Thyroid gland (tissue), 4 donors: ENCODE results near the gene HP1BP3.

ENCODE experiments used
- POLR2A ChIP-seq, 2 donors: fragments of 450-650 bp; IDR thresholded peaks; one replicate each; pipeline ENCODE4 v1.6.1; 2017; ENCODE audit warnings: antibody characterized with exemption in 2 of 2, mild to moderate bottlenecking in 2 of 2, moderate library complexity in 1 of 2
- TF ChIP-seq, protein P1 (sequence below), 6 experiments: fragments of 200-600 bp in 3 of 6; fragments of 450-650 bp in 3 of 6; sonication (generic) in 3 of 6; IDR thresholded peaks; one replicate each; pipeline ENCODE4 v1.5.1; 2016 to 2019; ENCODE audit warnings: antibody characterized with exemption in 6 of 6, mild to moderate bottlenecking in 2 of 6, inconsistent platforms in 1 of 6, moderate library complexity in 1 of 6

DNA sequence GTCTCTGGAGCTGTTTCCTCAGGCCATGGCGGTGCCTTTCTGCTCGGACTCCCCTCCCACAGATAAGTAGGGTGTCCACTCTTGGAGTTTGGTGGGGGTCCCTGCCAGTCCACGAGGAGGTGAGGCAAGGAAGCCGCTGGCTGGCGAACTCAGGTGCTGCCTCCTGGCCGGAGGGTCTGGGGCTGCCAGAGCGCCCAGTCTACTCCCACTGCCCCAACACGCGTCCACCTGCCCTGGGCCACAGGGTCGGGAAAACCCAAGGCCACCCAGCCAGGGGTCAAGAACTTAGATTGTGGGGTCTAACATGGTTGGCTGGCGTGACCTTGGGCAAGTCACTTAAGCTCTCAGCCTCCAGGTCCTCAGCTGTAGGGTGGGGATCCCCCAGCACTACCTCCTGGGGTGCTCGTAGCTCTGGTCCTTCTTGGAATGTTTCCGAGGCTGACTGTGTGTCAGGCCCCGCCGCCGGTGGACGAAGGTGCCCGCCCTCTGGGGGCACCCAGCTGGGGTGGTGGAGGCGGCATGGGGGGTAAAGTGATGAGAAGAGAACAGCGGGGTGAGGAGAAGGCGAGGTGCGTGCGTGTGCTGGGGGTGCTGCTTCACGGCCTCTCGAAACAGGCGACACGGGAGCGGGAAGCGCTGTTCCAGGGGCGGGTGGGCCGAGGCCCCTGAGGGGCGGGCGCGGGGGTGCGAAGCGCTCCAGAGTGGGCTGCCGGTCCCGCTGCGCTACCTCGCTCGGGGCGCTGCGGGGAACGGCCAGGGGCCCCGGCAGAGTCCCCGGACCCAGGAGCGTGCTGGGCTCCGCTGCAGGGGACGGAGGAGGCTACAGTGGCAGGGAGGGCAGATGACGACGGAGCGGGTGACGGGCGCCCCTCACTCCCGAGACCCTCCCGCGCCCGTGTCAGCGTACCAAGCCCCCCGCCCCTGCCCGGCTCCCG lies 55.8 kb downstream of the HP1BP3 start:
- TF ChIP-seq, protein P1, sequence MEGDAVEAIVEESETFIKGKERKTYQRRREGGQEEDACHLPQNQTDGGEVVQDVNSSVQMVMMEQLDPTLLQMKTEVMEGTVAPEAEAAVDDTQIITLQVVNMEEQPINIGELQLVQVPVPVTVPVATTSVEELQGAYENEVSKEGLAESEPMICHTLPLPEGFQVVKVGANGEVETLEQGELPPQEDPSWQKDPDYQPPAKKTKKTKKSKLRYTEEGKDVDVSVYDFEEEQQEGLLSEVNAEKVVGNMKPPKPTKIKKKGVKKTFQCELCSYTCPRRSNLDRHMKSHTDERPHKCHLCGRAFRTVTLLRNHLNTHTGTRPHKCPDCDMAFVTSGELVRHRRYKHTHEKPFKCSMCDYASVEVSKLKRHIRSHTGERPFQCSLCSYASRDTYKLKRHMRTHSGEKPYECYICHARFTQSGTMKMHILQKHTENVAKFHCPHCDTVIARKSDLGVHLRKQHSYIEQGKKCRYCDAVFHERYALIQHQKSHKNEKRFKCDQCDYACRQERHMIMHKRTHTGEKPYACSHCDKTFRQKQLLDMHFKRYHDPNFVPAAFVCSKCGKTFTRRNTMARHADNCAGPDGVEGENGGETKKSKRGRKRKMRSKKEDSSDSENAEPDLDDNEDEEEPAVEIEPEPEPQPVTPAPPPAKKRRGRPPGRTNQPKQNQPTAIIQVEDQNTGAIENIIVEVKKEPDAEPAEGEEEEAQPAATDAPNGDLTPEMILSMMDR (IDR thresholded peaks at IDR 0.05): no peak
- no peak for TF ChIP-seq POLR2A (IDR thresholded peaks at IDR 0.05)
